Chondrocyte (in vitro differentiated cells): ENCODE measurements around the gene POU3F3. TPM values are rescaled to one million over a fixed set of nuclear protein-coding genes. Genes with fewer than 3 reads are reported as not detected.

Experiments
- DNase-seq: peaks from one replicate; pipeline ENCODE4 v3.0.0; 2021; ENCODE audit warnings: mixed read lengths, low spot score
- H3K27ac Mint-ChIP-seq: one replicate; pipeline ENCODE4 v1.8.0; 2021; ENCODE audit warnings: mild to moderate bottlenecking, moderate library complexity, mixed read lengths; ENCODE audit not compliant: unreplicated experiment
- H3K27me3 Mint-ChIP-seq: 2 replicates; pipeline ENCODE4 v1.8.0; 2021; ENCODE audit warnings: low read depth, mixed read lengths
- H3K36me3 Mint-ChIP-seq: 2 replicates; pipeline ENCODE4 v1.8.0; 2021; ENCODE audit warnings: low read depth, mixed read lengths
- H3K4me1 Mint-ChIP-seq: 2 replicates; pipeline ENCODE4 v1.8.0; 2021; ENCODE audit warnings: low read depth, mild to moderate bottlenecking, mixed read lengths
- H3K4me3 Mint-ChIP-seq: one replicate; pipeline ENCODE4 v1.8.0; 2021; ENCODE audit warnings: mild to moderate bottlenecking, moderate library complexity, mixed read lengths; ENCODE audit not compliant: unreplicated experiment
- H3K9me3 Mint-ChIP-seq: 2 replicates; pipeline ENCODE4 v1.8.0; 2021; ENCODE audit warnings: low read depth, mixed read lengths
- total RNA-seq: library from RNA; stranded (reverse); gene quantifications from 3 replicates; pipeline ENCODE4 v1.2.1, GENCODE V29; 2021
- TF ChIP-seq, protein P1 (sequence below): fragments of 200-600 bp; sonication (generic); IDR thresholded peaks from 2 replicates; pipeline ENCODE4 v1.5.0; 2021; ENCODE audit warnings: antibody characterized with exemption, mild to moderate bottlenecking, moderate library complexity

The POU3F3 gene
- total RNA-seq, 1 donor from 2014 or later: 7.2 TPM

DNA sequence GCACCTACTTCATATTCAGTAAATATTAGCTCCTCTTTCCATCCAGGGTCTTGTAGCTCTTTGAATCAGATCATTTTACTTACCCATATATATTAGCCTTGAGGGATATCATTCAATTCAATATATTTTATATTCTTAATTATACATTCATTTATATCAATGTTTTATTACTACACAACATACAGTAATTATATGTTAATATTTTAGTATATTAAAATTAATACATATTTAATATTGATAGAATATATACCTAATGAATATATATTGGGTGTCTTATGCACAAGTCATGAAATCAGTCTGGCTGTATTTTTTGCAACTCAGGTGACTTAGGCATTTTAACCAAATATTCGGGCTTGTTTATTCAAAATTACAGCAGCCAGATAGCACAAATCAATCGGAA is 37.2 kb downstream of the POU3F3 start:
- no peaks in the 10 kb centered on the region for H3K36me3 Mint-ChIP-seq
- no peak for DNase-seq
- H3K27ac Mint-ChIP-seq: no peak overlapping the region
- no peak overlapping the region for H3K4me3 Mint-ChIP-seq
- TF ChIP-seq, protein P1, sequence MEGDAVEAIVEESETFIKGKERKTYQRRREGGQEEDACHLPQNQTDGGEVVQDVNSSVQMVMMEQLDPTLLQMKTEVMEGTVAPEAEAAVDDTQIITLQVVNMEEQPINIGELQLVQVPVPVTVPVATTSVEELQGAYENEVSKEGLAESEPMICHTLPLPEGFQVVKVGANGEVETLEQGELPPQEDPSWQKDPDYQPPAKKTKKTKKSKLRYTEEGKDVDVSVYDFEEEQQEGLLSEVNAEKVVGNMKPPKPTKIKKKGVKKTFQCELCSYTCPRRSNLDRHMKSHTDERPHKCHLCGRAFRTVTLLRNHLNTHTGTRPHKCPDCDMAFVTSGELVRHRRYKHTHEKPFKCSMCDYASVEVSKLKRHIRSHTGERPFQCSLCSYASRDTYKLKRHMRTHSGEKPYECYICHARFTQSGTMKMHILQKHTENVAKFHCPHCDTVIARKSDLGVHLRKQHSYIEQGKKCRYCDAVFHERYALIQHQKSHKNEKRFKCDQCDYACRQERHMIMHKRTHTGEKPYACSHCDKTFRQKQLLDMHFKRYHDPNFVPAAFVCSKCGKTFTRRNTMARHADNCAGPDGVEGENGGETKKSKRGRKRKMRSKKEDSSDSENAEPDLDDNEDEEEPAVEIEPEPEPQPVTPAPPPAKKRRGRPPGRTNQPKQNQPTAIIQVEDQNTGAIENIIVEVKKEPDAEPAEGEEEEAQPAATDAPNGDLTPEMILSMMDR: no peak
- no peaks in the 10 kb centered on the region for H3K4me1 Mint-ChIP-seq
- H3K27me3 Mint-ChIP-seq: no peaks in the 10 kb centered on the region
- no peaks in the 10 kb centered on the region for H3K9me3 Mint-ChIP-seq

DNA sequence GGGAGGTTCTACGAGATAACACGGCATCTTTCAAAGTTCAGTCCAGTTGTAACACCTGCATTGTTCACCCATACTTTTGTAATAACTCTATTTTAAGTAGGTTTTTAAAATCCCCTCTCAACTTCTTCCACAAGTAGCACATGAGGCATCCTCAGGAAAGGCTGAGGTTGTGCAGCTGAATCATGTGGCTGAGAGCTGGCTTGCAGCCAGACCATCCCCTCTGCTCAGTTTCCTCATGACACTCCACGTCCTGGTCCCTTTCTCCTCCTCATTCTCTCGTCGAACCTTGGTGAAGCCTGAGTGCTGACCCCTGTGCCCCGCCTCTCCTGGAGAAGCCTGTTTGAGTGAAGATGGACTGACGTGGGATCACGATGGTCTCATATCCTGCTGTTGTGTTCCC is 42.5 kb downstream of the POU3F3 start:
- Mint-ChIP-seq H3K36me3 (no peaks in the 10 kb centered on the region), H3K9me3 (no peaks in the 10 kb centered on the region), H3K27ac (no peak overlapping the region), H3K4me3 (no peak overlapping the region), H3K27me3 (no peaks in the 10 kb centered on the region), H3K4me1 (peaks cover 16% of the 10 kb centered on the region)
- no peak for DNase-seq
- TF ChIP-seq, protein P1: no peak

DNA sequence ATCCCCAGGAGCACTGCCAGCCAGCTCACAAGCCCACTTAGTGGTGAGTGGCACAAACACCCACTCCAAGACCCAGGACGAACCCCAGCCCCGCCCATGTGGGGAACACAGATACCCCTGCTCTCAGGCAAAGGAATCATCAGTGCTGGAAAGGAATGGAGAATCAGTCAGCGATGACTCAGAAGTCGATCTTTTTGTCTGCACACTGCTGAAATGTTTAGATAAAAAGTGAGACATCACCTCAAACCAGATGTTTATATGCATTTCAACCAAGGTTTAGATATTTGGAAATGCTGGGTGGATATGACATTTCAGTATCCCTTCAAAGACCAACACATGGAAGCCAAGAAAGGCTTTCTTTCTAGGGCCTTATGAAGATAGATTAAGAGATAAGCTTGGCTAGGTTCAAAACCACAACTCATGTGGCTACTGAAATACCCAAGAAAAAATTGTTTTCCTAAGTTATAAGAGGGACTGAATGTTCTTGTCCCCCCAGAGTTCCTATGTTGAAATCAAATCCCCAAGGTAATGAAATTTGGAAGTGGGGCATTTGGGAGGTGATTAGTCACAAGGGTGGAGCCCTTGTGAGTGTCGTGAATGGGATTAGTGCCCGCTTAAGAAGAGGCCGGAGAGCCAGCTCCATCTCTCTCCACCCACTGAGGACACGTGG is 43.7 kb downstream of the POU3F3 start:
- no peak for DNase-seq
- Mint-ChIP-seq H3K4me1 (peaks cover 16% of the 10 kb centered on the region), H3K27me3 (no peaks in the 10 kb centered on the region), H3K9me3 (no peaks in the 10 kb centered on the region), H3K27ac (peak overlapping the region; percentile 49), H3K36me3 (no peaks in the 10 kb centered on the region), H3K4me3 (no peak overlapping the region)
- TF ChIP-seq, protein P1: no peak

DNA sequence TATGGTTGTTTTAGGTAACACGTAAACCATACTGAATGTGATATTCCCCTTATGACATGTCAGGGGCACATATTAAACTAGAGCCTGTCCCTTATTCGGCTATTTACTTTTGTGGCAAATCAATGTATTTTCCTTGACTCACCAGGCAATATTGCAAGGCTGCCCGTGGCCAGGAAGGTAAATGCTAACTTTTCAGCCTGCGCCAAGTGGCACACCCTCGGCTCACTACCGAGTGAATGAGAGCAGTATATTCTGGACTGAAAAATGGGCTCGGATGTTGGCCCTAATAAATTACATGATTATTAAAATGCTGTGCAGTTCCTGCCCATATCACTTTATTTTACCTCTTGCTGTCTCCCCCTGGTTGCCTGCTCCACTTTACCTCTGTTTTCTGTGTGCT is 46.7 kb downstream of the POU3F3 start:
- TF ChIP-seq, protein P1: no peak
- H3K9me3 Mint-ChIP-seq: no peaks in the 10 kb centered on the region
- no peak overlapping the region for H3K27ac Mint-ChIP-seq
- no peak overlapping the region for H3K4me3 Mint-ChIP-seq
- DNase-seq: no peak
- H3K4me1 Mint-ChIP-seq: peaks cover 16% of the 10 kb centered on the region
- H3K36me3 Mint-ChIP-seq: no peaks in the 10 kb centered on the region
- no peaks in the 10 kb centered on the region for H3K27me3 Mint-ChIP-seq

DNA sequence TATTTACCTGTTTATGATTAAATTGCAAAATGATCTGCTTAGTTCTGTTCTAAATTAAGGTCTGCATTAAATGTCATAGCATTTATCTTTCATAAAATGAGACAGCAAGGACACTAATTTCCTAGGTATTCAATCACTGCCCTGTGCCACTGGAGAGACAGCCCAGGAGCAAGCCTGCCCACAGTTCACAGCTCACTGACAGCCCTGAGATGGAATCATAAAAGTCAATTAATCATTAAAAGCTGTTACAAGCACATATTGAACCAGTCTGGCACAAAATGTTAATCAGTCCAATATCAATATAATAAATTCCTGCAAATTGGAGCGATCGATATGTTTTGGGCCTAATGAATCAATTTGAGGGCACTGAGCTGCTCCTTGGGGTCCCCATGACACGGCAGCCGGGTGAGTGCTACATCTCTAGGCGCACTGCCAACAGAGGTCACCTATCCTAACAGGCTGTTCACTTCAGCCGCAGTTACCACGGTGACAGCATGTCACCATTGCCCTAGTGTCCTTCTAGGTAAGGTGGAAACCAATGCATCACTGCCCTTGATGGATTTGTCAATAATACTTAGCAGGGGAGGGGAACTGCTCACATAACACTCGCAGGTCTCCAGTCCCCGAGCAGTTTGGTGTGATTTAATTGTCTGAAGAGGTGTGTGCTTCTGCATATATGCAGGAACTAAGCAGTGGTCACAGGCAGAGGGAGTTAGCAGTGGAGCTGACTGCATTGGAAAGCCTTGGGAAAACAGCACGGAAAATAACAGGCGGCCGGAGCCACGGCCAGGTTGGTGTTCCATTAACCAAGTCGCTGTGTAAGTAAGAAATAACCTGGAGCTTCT is 47.3 kb downstream of the POU3F3 start:
- TF ChIP-seq, protein P1: no peak
- H3K27ac Mint-ChIP-seq: no peak overlapping the region
- no peak overlapping the region for H3K4me3 Mint-ChIP-seq
- H3K9me3 Mint-ChIP-seq: no peaks in the 10 kb centered on the region
- H3K27me3 Mint-ChIP-seq: peaks cover under 1% of the 10 kb centered on the region
- peaks cover 16% of the 10 kb centered on the region for H3K4me1 Mint-ChIP-seq
- H3K36me3 Mint-ChIP-seq: no peaks in the 10 kb centered on the region
- DNase-seq: no peak
